NCI-H2029 treated with DMSO at 0.1 percent for 48 hours (cell line): ENCODE data around the gene MC1R.
"Not testable (repeated sequence)": the region's sequence is repeated elsewhere in the genome, so short reads cannot be mapped to it uniquely, and the experiment has no call there.

Experiments
- DNase-seq: peaks from one replicate; lab custom pipeline; 2025; lab: John Stamatoyannopoulos, UW

MC1R gene

GRCh38 chr16:89914642-89915285, 3.9 kb upstream of the MC1R start:
- DNase-seq: not testable (repeated sequence)

GRCh38 chr16:89915303-89916232, 3.1 kb upstream of the MC1R start:
- DNase-seq: no peak

DNA sequence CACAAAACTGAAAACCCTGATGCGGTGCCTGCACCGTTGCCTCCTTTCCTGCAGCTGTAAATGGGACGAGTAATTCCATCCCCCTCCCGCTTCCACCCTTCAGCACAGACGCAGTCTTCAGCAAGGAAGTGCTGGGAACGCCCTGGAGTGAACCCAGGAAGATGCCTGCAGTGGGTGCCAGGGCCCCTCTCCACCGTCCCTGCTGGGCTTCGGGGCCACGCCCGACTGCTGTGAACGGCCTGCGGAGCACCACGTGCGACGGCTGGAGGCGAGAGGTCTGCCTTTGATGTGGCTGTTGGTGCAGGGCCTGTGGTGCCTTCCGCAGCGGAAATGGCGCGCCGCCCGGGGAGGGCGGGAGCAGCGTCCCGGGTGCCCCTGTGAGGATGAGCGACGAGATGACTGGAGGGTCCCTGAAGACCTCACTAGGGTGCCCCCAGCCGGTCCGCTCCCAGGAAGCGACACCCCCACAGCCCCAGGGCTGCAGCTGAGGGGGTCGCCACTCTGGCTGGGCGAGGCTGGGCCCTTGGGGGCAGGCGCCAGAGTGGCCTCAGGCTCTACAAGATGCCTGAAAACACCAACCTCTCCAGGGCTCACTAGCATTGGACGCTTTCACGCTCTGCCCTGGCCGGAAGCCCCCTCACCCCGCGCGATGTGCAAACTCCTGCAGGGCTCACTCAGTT, 749 bp upstream of the MC1R start:
- peak; percentile 11 for DNase-seq

DNA sequence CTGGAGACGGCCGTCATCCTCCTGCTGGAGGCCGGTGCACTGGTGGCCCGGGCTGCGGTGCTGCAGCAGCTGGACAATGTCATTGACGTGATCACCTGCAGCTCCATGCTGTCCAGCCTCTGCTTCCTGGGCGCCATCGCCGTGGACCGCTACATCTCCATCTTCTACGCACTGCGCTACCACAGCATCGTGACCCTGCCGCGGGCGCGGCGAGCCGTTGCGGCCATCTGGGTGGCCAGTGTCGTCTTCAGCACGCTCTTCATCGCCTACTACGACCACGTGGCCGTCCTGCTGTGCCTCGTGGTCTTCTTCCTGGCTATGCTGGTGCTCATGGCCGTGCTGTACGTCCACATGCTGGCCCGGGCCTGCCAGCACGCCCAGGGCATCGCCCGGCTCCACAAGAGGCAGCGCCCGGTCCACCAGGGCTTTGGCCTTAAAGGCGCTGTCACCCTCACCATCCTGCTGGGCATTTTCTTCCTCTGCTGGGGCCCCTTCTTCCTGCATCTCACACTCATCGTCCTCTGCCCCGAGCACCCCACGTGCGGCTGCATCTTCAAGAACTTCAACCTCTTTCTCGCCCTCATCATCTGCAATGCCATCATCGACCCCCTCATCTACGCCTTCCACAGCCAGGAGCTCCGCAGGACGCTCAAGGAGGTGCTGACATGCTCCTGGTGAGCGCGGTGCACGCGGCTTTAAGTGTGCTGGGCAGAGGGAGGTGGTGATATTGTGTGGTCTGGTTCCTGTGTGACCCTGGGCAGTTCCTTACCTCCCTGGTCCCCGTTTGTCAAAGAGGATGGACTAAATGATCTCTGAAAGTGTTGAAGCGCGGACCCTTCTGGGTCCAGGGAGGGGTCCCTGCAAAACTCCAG, 1.1 kb downstream of the MC1R start:
- no peak for DNase-seq

- no peak for DNase-seq
These were observed 2.1 kb downstream of the MC1R start for GRCh38 chr16:89920723-89921122.

- DNase-seq: no peak
These were observed 2.6 kb downstream of the MC1R start for GRCh38 chr16:89921131-89921701.

GRCh38 chr16:89921702-89922476, 3.2 kb downstream of the MC1R start:
- DNase-seq: no peak

GRCh38 chr16:89922477-89922883, 3.8 kb downstream of the MC1R start:
- DNase-seq: no peak

DNA sequence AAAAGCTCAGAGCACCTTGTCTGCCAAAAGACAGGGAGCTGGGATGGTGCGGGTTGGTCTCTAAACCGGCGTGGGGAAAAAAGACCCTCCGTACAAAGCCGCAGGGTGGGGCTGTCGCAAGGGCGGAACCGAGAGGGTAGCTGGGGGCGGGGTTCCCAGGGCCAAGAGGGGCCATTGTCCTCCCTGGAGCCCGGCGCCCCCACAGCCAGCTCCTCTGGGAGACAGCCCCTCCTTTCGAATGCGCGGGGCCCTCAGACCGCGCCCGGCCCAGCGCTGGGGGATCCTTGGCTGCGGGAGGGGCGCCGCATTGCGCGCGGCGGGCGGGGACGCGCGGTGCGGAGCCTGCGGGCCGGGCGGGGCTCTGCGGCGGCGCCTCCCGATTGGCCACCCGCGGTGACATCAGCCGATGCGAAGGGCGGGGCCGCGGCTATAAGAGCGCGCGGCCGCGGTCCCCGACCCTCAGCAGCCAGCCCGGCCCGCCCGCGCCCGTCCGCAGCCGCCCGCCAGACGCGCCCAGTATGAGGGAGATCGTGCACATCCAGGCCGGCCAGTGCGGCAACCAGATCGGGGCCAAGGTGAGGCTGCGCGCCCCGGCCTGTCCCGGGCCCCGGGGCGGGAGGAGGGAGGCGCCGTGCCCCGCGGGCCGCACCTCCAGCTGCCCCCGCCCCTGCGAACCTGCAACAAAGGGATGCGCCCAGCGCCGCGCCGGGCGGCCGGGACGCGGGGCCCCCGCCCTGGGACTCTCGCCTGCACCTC, 4.4 kb downstream of the MC1R start, which contains the start of gene TUBB3:
TUBB3 (plus strand) TSS at position 459 of the 756 bp plus-strand sequence; CDS start at position 519, 60 bp downstream.
- DNase-seq: no peak

DNA sequence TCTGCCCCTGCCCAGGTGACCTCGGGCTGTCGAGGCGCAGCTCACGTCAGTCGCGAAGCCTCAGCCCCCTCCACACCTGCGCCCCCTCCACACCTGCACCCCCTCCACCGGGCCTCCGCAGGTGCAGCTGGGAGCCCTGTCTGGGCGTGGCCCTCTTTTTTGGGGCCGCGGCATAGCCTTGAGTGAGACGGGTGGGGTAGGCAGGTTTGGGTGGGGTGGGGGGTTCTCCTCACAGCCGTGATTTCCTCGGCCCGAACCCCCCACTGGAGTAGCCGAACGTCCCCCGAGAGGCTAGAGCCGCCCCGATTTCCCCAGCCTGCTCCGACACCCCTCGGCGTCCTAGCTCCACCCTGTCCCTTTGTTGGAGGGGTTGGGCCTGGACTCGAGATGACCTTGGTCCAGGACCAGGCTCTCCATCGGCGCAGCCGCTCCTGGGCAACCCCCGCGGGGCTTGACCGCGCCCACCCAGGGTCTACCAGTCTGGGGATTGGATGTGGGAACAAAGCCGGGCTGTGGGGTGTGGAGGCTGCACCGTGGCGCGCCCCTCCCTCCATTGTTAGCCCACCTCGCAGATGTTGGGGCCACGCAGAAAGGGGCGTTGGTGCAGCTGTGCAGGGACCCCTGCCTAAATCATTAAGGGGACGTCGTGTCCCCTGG, 5.1 kb downstream of the MC1R start:
- no peak for DNase-seq

DNA sequence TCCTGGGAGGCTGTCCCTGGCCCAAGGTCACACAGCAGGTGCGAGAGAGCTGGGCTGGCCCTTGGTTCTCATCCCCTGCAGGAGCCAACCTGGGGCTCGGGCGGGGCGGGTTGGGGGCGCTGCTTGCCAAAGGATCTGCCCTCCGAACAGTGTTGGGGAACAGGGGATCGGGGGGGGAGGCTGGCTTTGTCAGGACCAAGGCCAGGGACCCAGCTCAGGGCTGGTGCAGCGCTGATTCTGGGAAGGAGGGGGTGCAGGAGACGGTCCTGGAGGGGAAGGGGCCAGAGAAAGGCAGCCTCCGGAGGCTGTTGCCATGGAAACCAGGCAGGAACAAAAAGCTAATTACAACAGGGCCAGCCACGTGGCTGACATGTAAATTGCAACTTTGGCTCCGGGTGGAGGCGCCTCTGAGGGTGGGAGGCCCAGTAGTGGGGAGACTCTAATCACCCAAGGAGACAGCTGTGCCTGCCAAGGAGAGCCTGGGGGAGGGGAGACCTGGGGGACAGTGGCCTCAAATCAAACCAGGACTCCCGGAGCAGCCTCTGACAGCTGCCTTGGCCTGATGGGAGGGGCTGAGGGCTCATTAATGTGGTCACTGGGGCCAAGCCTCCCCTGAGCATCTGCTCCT, 5.7 kb downstream of the MC1R start:
- DNase-seq: no peak

DNA sequence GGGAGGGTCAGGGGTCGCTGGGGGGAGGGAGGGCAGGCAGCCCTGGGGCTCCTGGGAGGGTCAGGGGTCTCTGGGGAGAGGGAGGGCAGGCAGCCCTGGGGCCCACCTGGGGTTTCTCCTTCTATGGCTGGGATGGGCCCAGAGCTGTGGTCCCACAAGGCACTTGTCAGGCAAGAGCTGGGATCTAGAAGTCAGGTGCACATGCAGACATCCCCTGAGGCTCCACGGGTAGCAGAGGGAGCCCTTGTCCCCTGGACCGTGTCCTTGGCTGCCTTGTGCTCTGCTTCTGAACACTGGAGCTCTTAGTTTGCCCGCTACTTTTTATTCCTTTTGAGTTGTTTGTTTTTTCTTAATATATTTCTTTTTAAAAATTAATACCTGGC, 6.3 kb downstream of the MC1R start:
- DNase-seq: no peak

DNA sequence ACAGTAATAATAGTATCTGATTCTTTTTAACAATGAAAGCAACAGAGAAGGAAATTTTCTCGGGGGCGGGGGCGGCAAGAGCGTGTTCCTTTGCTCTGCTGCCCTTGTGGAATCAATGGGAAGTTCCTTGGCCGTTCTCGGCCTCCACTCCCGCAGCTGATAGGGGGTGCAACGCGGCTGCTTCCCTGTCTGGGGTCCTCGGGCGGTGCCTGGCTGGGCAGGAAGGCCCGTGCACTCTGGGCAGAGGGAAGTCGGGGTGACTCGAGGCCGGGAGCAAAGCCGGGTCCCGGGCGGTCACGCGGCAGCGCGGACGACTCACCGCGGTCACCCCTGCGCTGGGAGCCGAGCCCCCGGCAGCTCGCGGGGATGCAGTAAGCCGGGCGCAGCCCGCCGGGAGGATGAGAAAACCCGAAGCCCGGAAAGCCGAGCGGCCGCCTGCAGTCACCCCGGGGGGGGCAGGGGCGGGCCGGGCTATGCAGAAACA, 7.0 kb downstream of the MC1R start:
- DNase-seq: no peak

DNA sequence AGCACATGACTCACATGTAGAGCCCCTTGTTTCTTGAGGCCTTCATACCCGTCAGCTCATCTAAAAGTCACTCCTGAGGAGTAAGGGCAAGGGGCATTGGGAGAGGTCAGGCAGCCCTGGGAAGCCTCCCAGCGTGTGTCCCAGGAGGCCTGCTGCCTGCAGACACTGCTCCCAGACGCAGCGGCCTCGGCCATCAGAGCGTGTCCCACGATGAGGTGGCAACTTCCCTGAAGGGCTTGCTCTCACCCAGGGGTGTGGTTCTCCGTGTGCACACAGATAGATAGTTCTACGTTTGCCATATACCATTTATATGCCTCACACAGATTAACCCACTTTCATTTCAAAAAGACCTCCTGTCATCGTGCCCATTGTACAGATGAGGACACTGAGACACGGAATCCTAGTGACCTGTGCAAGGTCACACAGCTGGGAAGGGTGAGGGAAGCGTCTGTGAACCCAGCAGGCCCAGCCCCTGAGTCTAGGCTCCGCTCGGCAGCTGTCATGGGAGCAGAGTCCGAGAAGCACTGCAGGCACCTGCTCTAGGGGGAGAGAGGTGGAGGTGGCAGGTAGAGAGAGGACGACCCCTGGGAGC, 12.7 kb downstream of the MC1R start:
- no peak for DNase-seq

DNA sequence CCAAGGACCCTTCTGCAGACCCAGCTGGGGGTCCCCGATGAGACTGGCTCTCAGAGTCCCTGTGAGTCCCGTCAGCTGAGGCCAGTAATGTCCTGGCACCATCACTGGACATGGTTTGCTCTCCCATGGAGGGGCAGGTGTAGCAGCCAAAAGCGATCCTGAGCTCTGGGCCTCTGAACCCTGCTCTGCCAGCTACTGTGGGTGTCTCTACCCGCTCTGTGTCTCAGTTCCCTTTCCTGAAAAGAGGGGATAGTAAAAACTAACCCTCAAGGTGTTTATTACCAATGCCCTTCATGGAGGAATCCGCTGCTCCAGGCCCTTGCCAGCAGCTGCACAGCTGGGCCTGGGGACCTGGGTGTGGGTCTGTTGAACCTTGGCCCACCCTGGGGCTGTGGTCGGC, 13.3 kb downstream of the MC1R start:
- DNase-seq: no peak

- not testable (repeated sequence) for DNase-seq
These were observed 15.4 kb downstream of the MC1R start for GRCh38 chr16:89934019-89934418.

- no peak for DNase-seq
These were observed 16.2 kb downstream of the MC1R start for GRCh38 chr16:89934611-89935553.
